ENCODE results near the gene EFCAB6.

The EFCAB6 gene

DNA sequence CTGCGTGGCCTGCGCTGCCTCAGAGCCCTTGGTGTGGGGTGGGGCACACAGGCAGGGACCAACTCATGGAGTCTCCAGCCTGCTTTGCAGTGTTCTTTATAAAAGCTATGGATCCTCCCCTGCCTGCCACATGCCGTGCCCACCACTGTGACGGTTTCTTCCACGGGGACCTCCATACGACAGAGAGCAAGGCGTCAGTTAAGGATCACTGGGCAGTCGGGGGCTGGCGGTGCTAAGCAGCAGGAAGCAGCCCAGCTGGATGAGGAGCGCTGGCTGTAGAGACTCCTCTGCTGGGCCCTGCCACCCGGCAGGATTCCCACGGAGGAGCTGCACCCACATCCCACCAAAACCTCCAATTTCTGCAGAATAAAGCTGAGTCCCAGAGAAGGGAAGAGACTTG is 23.1 kb upstream of the EFCAB6 start:
- no peak overlapping the region for H3K9ac ChIP-seq (ENCODE audit: low read length)
- H3K27ac ChIP-seq (ENCODE audit: low read depth, low read length), result no peak overlapping the region
- H3K4me3 ChIP-seq (ENCODE audit: low read depth in 1 of 2, low read length in 2 of 2), result no peak overlapping the region
- H3K36me3 ChIP-seq (ENCODE audit: insufficient read depth, low read length), result no peaks in the 10 kb centered on the region
- H3K4me1 ChIP-seq (ENCODE audit: insufficient read depth, low read length), result no peaks in the 10 kb centered on the region
- peaks cover 0 to 4% of the 10 kb centered on the region in 2 donors for H3K27me3 ChIP-seq (ENCODE audit: control insufficient read depth in 1 of 2, insufficient read depth in 2 of 2, low read length in 2 of 2)
- H3K9me3 ChIP-seq (ENCODE audit: low read length), result no peaks in the 10 kb centered on the region

DNA sequence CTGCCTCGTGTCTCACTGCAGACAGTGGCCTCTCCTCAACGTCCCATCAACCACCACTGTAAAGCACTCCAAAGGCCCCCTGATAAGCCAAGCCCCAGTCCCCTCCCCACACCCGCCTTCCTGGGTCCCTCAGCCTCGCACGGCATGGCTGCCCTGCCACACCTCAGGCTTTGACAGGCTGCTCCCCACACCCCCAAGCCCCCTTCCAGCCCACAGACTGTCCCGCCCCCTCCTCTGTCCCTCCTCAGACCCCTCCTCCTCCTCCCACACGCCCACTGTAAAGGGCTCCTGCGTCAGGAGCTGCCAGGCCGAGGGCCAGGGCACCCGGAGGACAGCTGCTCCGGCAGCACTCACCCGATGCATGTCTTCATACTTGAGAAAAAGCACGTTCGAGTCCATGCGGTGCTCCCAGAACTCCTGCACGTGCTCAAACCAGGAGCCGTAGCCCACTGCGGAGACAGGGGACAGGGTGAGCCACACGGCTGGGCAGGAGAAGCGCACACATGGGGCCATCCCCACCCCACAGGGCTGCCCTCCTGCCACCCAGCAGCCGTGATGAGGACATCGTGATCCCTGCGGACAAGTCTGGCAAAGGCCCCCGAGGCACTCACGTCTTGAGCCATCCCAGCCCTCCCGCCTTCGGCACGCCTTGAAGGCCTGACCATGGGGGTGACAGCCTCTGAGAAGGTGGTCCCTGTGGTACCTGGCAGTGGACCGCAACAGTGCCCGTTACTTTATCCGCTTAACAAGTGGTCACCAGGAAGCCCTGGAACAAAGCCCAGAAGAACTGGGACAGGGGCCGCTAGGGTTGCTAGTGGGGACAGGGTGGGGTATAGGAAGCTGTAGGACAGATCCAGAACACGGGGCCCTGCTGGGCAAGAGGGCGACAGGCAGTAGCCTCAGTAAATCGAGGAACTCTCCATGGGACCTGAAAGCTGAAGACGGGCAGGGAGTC is 21.5 kb upstream of the EFCAB6 start:
- Histone ChIP-seq H3K27ac (ENCODE audit: low read depth, low read length) (no peak overlapping the region), H3K9me3 (ENCODE audit: low read length) (no peaks in the 10 kb centered on the region), H3K27me3 (ENCODE audit: control insufficient read depth in 1 of 2, insufficient read depth in 2 of 2, low read length in 2 of 2) (peaks cover 0 to 4% of the 10 kb centered on the region in 2 donors), H3K4me1 (ENCODE audit: insufficient read depth, low read length) (no peaks in the 10 kb centered on the region), H3K36me3 (ENCODE audit: insufficient read depth, low read length) (no peaks in the 10 kb centered on the region), H3K4me3 (ENCODE audit: low read depth in 1 of 2, low read length in 2 of 2) (no peak overlapping the region), H3K9ac (ENCODE audit: low read length) (no peak overlapping the region)

DNA sequence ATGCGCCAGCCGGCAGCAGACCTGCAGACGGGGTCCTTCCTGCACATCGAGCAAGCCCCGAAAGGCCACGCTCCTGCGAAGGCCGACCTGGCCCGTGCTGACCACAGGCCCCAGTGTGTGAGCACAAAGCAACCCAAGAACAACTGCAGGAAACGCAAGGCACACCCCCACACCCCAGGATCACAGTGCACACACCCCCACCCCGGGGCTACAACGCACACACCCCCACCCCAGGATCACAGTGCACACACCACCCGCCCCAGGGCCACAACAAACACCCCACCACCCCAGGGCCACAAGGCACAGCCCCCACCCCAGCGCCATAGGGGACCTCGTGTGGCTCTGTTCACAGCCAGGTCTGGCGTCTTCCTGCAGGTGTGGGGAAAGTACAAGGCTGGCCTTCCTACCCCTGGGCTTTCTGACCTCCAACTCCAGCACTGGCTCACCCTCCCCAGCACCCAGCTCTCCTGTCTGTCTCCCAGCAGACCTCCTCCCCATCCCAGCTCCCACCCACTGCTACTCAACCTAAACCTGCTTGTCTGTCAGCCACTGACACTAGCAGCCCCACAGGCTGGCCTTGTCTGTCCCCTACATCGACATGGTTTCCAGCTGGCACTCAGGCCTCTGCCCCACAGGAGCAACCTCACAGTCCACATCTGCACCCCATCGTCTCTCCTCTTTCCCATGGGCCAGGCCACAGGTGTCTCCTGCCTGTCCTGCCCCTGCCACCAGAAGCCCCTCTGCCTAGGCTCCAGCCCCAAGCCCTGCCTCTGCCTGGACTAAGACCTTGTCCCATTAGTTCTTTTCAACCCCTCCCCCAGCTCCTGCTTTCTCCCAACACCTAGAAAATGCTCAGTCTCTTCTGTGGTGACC is 20.5 kb upstream of the EFCAB6 start:
- Histone ChIP-seq H3K27me3 (ENCODE audit: control insufficient read depth in 1 of 2, insufficient read depth in 2 of 2, low read length in 2 of 2) (peaks cover 0 to 4% of the 10 kb centered on the region in 2 donors), H3K9me3 (ENCODE audit: low read length) (no peaks in the 10 kb centered on the region)

DNA sequence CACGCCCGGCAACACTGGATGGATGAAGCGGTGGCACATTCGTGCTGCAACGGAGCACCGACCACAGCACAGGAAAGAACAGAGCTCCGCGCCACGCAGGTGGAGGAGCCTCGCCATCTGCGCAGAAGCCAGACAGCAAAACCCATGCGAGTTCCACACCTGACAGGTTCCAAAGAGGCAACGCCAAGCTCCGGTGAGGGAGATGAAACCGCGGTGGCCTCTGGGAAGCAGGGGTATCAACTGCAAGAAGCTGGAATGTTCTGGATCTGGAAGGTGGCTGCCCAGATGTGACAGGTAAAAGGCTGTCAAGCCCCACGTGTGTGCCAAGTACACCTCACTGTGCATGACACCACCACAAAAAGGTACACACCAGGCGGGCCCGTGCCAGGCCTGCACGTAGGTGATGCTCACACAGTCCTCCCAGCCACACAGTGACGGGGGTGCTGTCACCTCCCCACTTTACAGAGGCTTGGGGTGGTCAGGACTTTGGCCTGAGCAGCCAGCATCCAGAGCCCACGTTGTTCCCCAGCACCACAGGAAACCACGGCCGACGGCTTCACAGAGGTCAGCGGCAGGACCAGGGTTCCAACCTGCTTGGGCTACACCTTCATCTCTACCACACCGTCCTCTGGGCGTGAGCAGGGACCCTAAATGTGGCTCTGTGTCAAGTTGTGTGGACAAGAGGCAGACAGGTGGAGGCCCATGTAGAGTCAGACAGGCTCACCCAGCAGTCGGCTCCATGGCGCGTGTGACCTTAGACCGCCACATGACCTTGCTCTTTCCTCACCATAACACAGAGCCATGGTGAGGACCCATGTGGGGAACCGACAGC is 19.7 kb upstream of the EFCAB6 start:
- H3K4me1 ChIP-seq (ENCODE audit: insufficient read depth, low read length), result peaks cover 9% of the 10 kb centered on the region
- no peak overlapping the region for H3K9ac ChIP-seq (ENCODE audit: low read length)
- H3K36me3 ChIP-seq (ENCODE audit: insufficient read depth, low read length), result no peaks in the 10 kb centered on the region
- H3K9me3 ChIP-seq (ENCODE audit: low read length), result no peaks in the 10 kb centered on the region
- no peak overlapping the region for H3K4me3 ChIP-seq (ENCODE audit: low read depth in 1 of 2, low read length in 2 of 2)
- no peak overlapping the region for H3K27ac ChIP-seq (ENCODE audit: low read depth, low read length)
- peaks cover 0 to 4% of the 10 kb centered on the region in 2 donors for H3K27me3 ChIP-seq (ENCODE audit: control insufficient read depth in 1 of 2, insufficient read depth in 2 of 2, low read length in 2 of 2)

More for the DNA sequence above, 20.5 kb upstream of the EFCAB6 start:
- Histone ChIP-seq H3K4me3 (ENCODE audit: low read depth in 1 of 2, low read length in 2 of 2) (no peak overlapping the region), H3K36me3 (ENCODE audit: insufficient read depth, low read length) (no peaks in the 10 kb centered on the region), H3K27ac (ENCODE audit: low read depth, low read length) (no peak overlapping the region), H3K9ac (ENCODE audit: low read length) (no peak overlapping the region), H3K4me1 (ENCODE audit: insufficient read depth, low read length) (peaks cover under 1% of the 10 kb centered on the region)

DNA sequence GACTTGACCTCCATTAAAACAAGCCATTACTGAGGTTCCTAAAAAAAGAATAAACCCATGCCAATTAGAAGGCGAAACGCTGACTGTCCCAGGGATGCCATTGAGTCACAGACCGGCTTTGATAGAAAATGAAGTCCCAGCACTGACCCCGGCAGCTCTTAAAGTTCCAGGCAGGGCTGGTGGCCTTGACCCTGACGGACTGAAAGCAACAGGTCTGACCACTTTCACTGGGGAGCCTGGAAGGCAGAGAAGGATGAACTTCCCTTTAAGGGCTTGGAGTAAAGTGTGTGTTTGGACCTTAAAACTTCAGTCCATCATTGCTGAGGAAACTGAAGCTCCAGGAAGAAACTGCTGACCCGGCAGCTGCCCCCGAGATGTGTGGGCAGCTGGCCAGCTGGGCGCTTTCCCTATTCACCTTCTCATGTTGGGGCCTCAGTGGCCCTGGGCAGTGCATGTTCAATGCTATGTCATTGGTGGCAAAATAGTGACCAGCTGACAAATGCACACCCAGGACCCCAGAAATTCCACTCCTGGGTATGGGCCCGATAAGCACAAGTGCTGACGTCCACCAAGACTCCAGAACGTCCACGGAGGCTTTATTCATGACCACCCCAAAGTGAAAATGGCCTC is 18.9 kb upstream of the EFCAB6 start:
- no peak overlapping the region for H3K27ac ChIP-seq (ENCODE audit: low read depth, low read length)
- H3K4me1 ChIP-seq (ENCODE audit: insufficient read depth, low read length), result peaks cover 16% of the 10 kb centered on the region
- peaks cover 0 to 4% of the 10 kb centered on the region in 2 donors for H3K27me3 ChIP-seq (ENCODE audit: control insufficient read depth in 1 of 2, insufficient read depth in 2 of 2, low read length in 2 of 2)

DNA sequence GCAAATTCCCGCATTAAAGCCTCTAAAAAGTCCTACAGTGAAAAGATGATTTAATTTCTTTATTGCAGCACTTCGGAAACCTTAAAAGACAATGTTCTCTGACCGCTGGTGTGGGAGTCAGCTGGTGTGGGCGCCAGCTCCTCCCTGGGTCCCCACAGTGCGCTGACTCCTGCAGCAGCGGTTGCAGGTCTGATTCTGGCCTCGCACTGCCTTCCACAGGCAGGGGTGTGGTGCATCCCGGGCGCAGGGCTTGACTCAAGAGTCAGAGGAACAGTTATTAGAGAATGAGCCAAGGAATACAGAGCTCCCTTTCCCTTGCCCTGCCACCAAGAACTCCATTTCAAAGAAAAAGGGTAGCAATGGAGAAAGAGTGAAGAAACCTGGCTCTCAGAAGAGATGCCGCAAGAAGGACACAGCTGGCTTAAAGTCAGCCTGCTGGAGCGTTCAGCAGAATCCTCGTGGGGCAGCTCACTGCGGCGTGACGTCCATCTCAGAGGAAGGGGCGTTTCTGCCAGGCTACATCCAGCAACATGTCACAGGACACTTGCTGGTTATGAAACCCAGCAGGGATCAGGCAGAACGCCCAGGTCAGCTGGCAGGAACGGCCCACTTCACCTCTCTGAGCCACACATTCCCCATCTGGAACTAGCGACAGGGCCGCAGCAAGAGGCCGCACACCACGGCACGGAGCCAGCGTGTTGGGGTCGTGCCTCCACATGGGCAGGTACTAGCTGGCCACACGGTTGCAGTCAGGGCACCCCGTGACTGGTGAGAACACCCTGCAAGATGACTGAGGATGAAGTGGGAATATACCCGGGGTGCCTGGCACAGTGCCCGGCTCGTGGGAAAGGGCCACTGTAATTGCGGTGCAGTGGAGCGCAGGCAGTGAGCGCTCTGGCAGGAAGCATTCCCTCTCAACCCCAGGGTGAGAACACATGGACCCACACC is 18.1 kb upstream of the EFCAB6 start:
- H3K9ac ChIP-seq (ENCODE audit: low read length), result no peak overlapping the region
- H3K27ac ChIP-seq (ENCODE audit: low read depth, low read length), result no peak overlapping the region
- H3K4me3 ChIP-seq (ENCODE audit: low read depth in 1 of 2, low read length in 2 of 2), result no peak overlapping the region
- H3K4me1 ChIP-seq (ENCODE audit: insufficient read depth, low read length), result peaks cover 20% of the 10 kb centered on the region
- H3K27me3 ChIP-seq (ENCODE audit: control insufficient read depth in 1 of 2, insufficient read depth in 2 of 2, low read length in 2 of 2), result peaks cover 0 to 2% of the 10 kb centered on the region in 2 donors
- H3K36me3 ChIP-seq (ENCODE audit: insufficient read depth, low read length), result no peaks in the 10 kb centered on the region
- no peaks in the 10 kb centered on the region for H3K9me3 ChIP-seq (ENCODE audit: low read length)

More for the DNA sequence above, 18.9 kb upstream of the EFCAB6 start:
- Histone ChIP-seq H3K4me3 (ENCODE audit: low read depth in 1 of 2, low read length in 2 of 2) (no peak overlapping the region), H3K9me3 (ENCODE audit: low read length) (no peaks in the 10 kb centered on the region), H3K9ac (ENCODE audit: low read length) (no peak overlapping the region), H3K36me3 (ENCODE audit: insufficient read depth, low read length) (no peaks in the 10 kb centered on the region)

DNA sequence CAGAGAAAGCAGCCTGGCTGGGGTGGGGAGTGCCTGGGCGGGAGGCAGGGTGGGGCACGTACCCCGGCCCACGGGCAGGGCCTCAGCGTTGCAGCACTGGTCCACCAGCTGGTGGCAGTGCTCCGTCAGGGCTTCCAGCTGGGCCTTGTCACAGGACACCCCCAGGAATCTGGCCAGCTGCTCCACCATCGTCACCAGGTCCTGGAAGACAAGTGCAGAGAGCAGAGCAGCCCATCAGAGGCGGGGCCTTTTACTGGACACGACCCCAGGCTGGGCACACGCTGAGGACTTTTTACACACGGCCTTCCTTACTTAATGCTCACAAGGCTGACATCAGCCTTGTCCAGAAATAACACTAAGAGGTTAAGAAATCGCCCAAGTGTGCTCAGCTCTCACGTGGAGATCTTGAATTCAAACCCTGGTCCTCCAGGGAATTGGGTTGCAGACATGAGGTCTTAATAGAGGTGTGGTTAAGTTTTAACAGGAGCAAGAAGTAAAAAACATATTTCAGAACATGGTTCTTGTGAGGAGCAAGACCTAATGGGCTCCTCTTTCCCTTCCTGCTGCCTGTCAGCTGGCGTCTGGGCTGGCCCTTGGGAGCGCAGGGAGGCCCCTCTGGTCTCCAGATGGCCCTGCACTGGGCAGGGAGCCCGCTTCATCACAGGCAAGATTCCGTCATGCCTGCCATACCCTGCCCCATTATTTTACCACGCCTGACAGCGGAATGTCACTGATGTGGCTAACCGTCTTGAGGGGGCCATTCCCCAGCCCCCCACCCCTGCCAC is 17.1 kb upstream of the EFCAB6 start:
- Histone ChIP-seq H3K36me3 (ENCODE audit: insufficient read depth, low read length) (no peaks in the 10 kb centered on the region), H3K27me3 (ENCODE audit: control insufficient read depth in 1 of 2, insufficient read depth in 2 of 2, low read length in 2 of 2) (no peaks in the 10 kb centered on the region), H3K9ac (ENCODE audit: low read length) (no peak overlapping the region), H3K4me3 (ENCODE audit: low read depth in 1 of 2, low read length in 2 of 2) (no peak overlapping the region), H3K4me1 (ENCODE audit: insufficient read depth, low read length) (peaks cover 20% of the 10 kb centered on the region), H3K9me3 (ENCODE audit: low read length) (no peaks in the 10 kb centered on the region), H3K27ac (ENCODE audit: low read depth, low read length) (no peak overlapping the region)

DNA sequence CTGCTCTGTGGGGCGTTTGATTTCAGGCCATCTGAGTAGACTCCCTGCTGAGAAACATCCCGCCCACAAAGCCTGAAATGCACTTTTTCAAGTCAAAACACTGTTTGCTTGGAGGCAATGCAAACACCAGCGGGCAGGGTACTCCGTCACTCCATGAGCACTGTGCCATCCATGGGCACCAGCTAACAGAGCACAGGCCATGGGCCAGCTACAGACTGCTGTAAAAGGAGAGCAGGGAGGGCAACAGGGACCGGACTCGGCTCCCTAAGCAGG is 16.6 kb upstream of the EFCAB6 start:
- H3K36me3 ChIP-seq (ENCODE audit: insufficient read depth, low read length), result no peaks in the 10 kb centered on the region
- no peaks in the 10 kb centered on the region for H3K9me3 ChIP-seq (ENCODE audit: low read length)
- H3K9ac ChIP-seq (ENCODE audit: low read length), result no peak overlapping the region
- H3K27me3 ChIP-seq (ENCODE audit: control insufficient read depth in 1 of 2, insufficient read depth in 2 of 2, low read length in 2 of 2), result no peaks in the 10 kb centered on the region
- H3K27ac ChIP-seq (ENCODE audit: low read depth, low read length), result no peak overlapping the region
- no peak overlapping the region for H3K4me3 ChIP-seq (ENCODE audit: low read depth in 1 of 2, low read length in 2 of 2)
- peaks cover 20% of the 10 kb centered on the region for H3K4me1 ChIP-seq (ENCODE audit: insufficient read depth, low read length)

DNA sequence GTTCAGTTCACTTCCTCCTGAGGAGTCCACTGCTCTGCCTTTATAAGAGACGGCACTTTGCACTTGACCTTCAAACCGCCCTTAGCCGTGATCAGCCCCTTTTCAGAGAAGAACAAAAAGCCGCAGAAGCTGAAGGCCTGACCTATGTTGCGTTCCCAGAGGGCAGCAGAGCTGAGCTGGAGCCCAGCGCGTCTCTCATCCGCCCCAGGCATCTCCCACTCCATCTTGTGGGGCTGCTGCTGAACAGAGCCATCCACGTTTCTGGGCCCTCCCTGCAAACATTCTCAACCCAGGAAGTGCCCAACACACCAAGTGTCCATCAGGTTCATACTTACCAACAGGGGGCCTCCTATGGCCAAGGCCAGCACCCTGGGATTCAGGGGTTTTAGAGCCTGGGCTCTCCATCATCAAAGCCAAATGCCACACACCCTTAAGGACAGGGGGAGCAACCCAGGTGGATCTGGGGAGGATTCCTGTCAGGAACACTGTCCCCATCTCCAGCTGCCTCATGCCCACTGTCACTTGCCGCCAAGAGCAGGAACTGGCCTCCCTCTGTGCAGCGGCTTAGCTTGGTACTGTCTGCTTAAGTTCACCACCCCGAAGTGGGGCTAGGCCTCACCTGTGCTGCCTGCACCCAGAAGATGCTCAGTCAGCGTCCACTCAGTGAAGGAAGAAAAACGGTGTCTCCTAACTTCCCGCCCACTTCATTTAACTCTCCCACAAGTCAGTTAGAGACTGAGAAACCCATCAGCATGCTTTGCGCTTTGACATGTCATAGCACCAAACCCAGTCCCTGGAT is 16.0 kb upstream of the EFCAB6 start:
- H3K4me1 ChIP-seq (ENCODE audit: insufficient read depth, low read length), result peaks cover 20% of the 10 kb centered on the region
- no peak overlapping the region for H3K4me3 ChIP-seq (ENCODE audit: low read depth in 1 of 2, low read length in 2 of 2)
- H3K27me3 ChIP-seq (ENCODE audit: control insufficient read depth in 1 of 2, insufficient read depth in 2 of 2, low read length in 2 of 2), result no peaks in the 10 kb centered on the region
- no peak overlapping the region for H3K9ac ChIP-seq (ENCODE audit: low read length)
- no peak overlapping the region for H3K27ac ChIP-seq (ENCODE audit: low read depth, low read length)
- no peaks in the 10 kb centered on the region for H3K9me3 ChIP-seq (ENCODE audit: low read length)
- H3K36me3 ChIP-seq (ENCODE audit: insufficient read depth, low read length), result no peaks in the 10 kb centered on the region
